ENCODE data around the gene OSBP. TPM values are rescaled to one million over a fixed set of nuclear protein-coding genes. Genes with fewer than 3 reads are reported as not detected.

Gene OSBP
- total RNA-seq, 1 experiment from 2014 or later, result 49.7 TPM

DNA sequence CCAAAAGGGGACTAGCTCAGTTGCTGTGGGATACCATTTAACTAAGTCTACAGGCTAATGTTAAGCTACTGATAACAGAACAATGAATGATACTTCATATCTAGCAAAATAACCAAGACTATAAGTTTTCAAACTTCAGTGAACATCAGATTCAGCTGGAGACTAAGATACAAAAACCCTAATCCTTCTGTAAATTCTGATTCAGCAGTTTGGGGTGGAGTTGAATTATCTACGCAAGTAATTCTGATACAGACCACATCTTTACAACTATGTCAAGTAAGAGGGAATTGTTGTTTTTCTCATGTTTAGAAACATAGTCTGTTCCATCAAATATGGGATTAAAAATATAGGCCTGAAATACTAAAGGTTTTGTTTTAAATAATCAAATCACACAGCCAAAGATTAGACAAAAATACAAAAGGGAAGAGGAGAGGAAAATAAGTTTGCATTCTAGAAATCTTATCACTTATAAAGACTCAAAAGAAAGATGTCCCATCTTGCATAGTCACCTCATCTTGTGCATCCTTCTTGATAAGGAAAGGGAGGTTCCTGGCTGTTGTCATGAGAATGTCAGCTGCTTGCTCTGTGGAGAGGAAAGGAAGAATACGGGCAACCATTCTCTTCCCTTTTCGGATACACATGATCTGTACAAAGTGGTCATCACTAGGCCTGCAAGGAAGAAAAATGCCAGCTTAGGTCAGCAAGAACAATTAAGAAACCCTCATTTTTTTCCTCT lies 31.8 kb upstream of the OSBP start:
- no peak overlapping the region for H3K4me3 ChIP-seq
- intact Hi-C loops (cut with micrococcal nuclease; ENCODE audit: unreplicated experiment), result loop anchor here (5.0 kb wide), 1 partner anchor 65 kb away; no protein-coding TSS in a partner anchor
- H3K79me2 ChIP-seq (ENCODE audit: low read depth), result no peaks in the 10 kb centered on the region
- no peaks in the 10 kb centered on the region for H3K9me2 ChIP-seq (ENCODE audit: insufficient read depth)
- H3K4me2 ChIP-seq, result no peak overlapping the region
- BruUV-seq (replicated peaks), result no TSS peak
- no peaks in the 10 kb centered on the region for H3K4me1 ChIP-seq (replicated peaks; ENCODE audit: insufficient read depth)
- H3F3A ChIP-seq (ENCODE audit: insufficient read depth, low read depth), result peaks cover 4% of the 10 kb centered on the region; the same call in 1 of the 2 replicates
- H3K27me3 ChIP-seq (ENCODE audit: insufficient read depth, low read depth), result no peaks in the 10 kb centered on the region
- TF ChIP-seq, protein P1, sequence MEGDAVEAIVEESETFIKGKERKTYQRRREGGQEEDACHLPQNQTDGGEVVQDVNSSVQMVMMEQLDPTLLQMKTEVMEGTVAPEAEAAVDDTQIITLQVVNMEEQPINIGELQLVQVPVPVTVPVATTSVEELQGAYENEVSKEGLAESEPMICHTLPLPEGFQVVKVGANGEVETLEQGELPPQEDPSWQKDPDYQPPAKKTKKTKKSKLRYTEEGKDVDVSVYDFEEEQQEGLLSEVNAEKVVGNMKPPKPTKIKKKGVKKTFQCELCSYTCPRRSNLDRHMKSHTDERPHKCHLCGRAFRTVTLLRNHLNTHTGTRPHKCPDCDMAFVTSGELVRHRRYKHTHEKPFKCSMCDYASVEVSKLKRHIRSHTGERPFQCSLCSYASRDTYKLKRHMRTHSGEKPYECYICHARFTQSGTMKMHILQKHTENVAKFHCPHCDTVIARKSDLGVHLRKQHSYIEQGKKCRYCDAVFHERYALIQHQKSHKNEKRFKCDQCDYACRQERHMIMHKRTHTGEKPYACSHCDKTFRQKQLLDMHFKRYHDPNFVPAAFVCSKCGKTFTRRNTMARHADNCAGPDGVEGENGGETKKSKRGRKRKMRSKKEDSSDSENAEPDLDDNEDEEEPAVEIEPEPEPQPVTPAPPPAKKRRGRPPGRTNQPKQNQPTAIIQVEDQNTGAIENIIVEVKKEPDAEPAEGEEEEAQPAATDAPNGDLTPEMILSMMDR (conservative IDR thresholded peaks at IDR 0.05), result no peak
- no peak for TF ChIP-seq EZH2 (IDR thresholded peaks at IDR 0.05; ENCODE audit: low read depth)
- H4K20me1 ChIP-seq (ENCODE audit: insufficient read depth), result no peaks in the 10 kb centered on the region; the same call in 1 of the 2 replicates
- DNase-seq, result no peak
- ChIA-PET CTCF (no interaction called here), POLR2A (ENCODE audit: unreplicated experiment) (no interaction called here)
- no peak overlapping the region for H2AFZ ChIP-seq
- no peak overlapping the region for H3K27ac ChIP-seq
- H3K9me3 ChIP-seq (ENCODE audit: insufficient read depth, low read depth), result no peaks in the 10 kb centered on the region
- H3K36me3 ChIP-seq (ENCODE audit: low read depth), result peaks cover 74% of the 10 kb centered on the region

DNA sequence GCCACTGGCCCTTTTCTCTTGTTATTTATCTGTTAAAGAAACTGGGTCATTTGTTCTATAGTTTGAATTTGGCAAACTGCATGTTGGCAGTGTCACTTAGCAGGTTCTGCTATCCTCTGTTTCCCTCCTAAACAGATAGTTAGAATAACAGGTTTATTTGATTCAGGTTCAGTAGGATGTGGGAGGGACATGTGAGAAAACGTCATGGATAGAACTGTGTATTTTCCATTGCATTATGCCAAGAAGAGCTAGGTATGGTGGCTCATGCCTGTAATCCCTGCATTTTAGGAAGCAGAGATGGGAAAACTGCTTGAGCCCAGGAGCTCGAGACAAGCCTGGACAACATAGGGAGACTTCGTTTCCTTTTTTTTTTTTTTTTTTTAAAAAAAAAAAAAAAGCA lies 29.0 kb upstream of the OSBP start:
- BruUV-seq (replicated peaks), result no TSS peak
- H3K27ac ChIP-seq, result no peak overlapping the region
- H3K36me3 ChIP-seq (ENCODE audit: low read depth), result peaks cover 78% of the 10 kb centered on the region
- no peak for DNase-seq
- no peaks in the 10 kb centered on the region for H3K79me2 ChIP-seq (ENCODE audit: low read depth)
- H3K9me3 ChIP-seq (ENCODE audit: insufficient read depth, low read depth), result no peaks in the 10 kb centered on the region
- peaks cover 4% of the 10 kb centered on the region; the same call in 1 of the 2 replicates for H3F3A ChIP-seq (ENCODE audit: insufficient read depth, low read depth)
- no peak overlapping the region for H3K4me3 ChIP-seq
- TF ChIP-seq, protein P1 (conservative IDR thresholded peaks at IDR 0.05), result no peak
- TF ChIP-seq EZH2 (IDR thresholded peaks at IDR 0.05; ENCODE audit: low read depth), result no peak
- POLR2A ChIA-PET (ENCODE audit: unreplicated experiment), result no interaction called here
- no peaks in the 10 kb centered on the region; the same call in 1 of the 2 replicates for H4K20me1 ChIP-seq (ENCODE audit: insufficient read depth)
- no peaks in the 10 kb centered on the region for H3K9me2 ChIP-seq (ENCODE audit: insufficient read depth)
- intact Hi-C loops (cut with micrococcal nuclease; ENCODE audit: unreplicated experiment), result no loop called here
- no peak overlapping the region for H2AFZ ChIP-seq
- CTCF ChIA-PET, result no interaction called here
- H3K4me1 ChIP-seq (replicated peaks; ENCODE audit: insufficient read depth), result no peaks in the 10 kb centered on the region
- H3K4me2 ChIP-seq, result no peak overlapping the region
- H3K27me3 ChIP-seq (ENCODE audit: insufficient read depth, low read depth), result no peaks in the 10 kb centered on the region

DNA sequence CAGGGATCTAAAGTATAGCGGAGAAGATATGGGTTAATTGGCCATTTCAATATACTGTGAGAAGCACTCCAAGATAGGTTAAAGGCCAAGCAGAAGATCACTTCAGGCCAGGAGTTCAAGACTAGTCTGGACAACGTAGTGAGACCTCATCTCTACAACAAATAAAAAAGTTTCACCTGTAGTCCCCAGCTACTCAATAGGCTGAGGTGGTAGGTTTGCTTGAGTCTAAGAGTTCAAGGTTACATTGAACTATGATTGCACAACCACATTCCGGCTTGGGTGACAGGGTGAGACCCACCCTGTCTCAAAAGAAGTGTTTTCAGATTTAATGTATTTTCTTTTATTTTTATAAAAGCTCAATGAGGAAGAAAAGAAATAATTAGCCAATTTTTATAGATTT lies 27.8 kb upstream of the OSBP start:
- H4K20me1 ChIP-seq (ENCODE audit: insufficient read depth), result no peaks in the 10 kb centered on the region; the same call in 1 of the 2 replicates
- ChIA-PET CTCF (no interaction called here), POLR2A (ENCODE audit: unreplicated experiment) (no interaction called here)
- TF ChIP-seq, protein P1 (conservative IDR thresholded peaks at IDR 0.05), result no peak
- TF ChIP-seq EZH2 (IDR thresholded peaks at IDR 0.05; ENCODE audit: low read depth), result no peak
- intact Hi-C loops (cut with micrococcal nuclease; ENCODE audit: unreplicated experiment), result no loop called here
- BruUV-seq (replicated peaks), result no TSS peak
- no peaks in the 10 kb centered on the region for H3K9me3 ChIP-seq (ENCODE audit: insufficient read depth, low read depth)
- no peaks in the 10 kb centered on the region for H3K27me3 ChIP-seq (ENCODE audit: insufficient read depth, low read depth)
- H3F3A ChIP-seq (ENCODE audit: insufficient read depth, low read depth), result peaks cover 4% of the 10 kb centered on the region; the same call in 1 of the 2 replicates
- no peaks in the 10 kb centered on the region for H3K4me1 ChIP-seq (replicated peaks; ENCODE audit: insufficient read depth)
- DNase-seq, result no peak
- peaks cover 77% of the 10 kb centered on the region for H3K36me3 ChIP-seq (ENCODE audit: low read depth)
- H3K4me2 ChIP-seq, result no peak overlapping the region
- H3K9me2 ChIP-seq (ENCODE audit: insufficient read depth), result no peaks in the 10 kb centered on the region
- no peak overlapping the region for H2AFZ ChIP-seq
- no peak overlapping the region for H3K4me3 ChIP-seq
- no peaks in the 10 kb centered on the region for H3K79me2 ChIP-seq (ENCODE audit: low read depth)
- H3K27ac ChIP-seq, result no peak overlapping the region
